Measurements from ENCODE around the gene PXYLP1.

GRCh38 chr3:141288336-141288990, 56.8 kb downstream of the PXYLP1 start:
- TF ChIP-seq CTCF (IDR thresholded peaks at IDR 0.05; ENCODE audit: low read depth, low read length, poor library complexity, severe bottlenecking) = no peak
- TF ChIP-seq EZH2phosphoT487 (IDR thresholded peaks at IDR 0.05; ENCODE audit: borderline replicate concordance, low read length) = no peak
